Measurements from ENCODE around the gene TMEM145.

Gene TMEM145

DNA sequence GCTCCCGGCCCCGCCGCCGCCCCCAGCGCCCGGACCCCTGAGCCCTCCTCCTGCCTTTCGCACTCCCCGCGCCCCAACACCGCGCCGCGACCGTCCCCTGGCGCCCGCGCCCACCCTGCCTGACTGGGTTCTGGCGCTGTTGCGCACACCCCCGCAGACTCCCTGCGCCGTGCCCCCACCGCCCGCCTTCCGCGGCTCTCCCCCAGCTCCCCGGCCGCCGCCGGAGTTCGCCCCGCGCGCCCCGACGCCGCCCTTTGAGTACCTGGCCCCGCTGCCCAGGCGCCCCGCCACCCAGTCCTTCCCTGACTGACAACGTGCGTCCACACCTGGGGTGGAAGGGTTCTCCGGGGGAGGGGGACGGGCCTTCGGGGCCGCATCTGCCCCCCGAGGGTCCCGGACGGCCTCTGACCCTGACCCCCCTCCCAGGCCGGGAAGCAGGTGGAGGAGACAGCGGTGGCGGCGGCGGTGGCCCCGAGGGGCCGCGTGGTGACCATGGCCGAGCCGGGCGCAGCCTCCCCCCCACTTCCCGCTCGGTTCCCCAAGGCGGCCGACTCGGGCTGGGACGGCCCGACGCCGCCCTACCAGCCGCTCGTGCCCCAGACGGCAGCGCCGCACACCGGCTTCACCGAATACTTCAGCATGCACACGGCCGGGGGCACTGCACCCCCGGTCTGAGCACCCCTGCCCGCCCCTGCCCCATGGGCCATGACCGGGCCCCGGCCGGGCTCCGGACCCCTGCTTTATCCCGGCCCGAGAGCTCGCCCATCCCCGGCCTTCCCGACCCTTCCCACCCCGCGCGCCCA, 10.9 kb downstream of the TMEM145 start:
- Histone ChIP-seq H3K4me3 (ENCODE audit: insufficient read depth in 1 of 2, low read depth in 1 of 2, low read length in 2 of 2) (no peak overlapping the region), H3K4me1 (ENCODE audit: control insufficient read depth, insufficient read depth, low read depth, low read length) (peaks cover 29% of the 10 kb centered on the region), H2BK15ac (ENCODE audit: low read depth, poor library complexity, severe bottlenecking) (peak overlapping the region; percentile 74), H2BK120ac (ENCODE audit: low read depth, low read length) (no peak overlapping the region), H2BK5ac (ENCODE audit: low read depth, low read length, poor library complexity, severe bottlenecking) (no peak overlapping the region), H3K4me2 (ENCODE audit: low read length, poor library complexity, severe bottlenecking) (no peak overlapping the region), H3K9ac (ENCODE audit: low read length) (no peak overlapping the region), H3K23ac (ENCODE audit: low read length in 2 of 2) (peak overlapping the region in 1 of 2 experiments; percentile 51), H3K27me3 (ENCODE audit: control insufficient read depth in 1 of 2, insufficient read depth in 1 of 2, low read length in 2 of 2) (peaks cover 34 to 40% of the 10 kb centered on the region in 2 experiments), H3K27ac (ENCODE audit: low read length, poor library complexity, severe bottlenecking) (no peak overlapping the region), H2AFZ (ENCODE audit: low read depth, low read length) (no peak overlapping the region), H3K4ac (ENCODE audit: low read depth in 1 of 2, low read length in 2 of 2) (no peak overlapping the region), H3K18ac (ENCODE audit: low read depth in 1 of 2, low read length in 2 of 2) (no peak overlapping the region), H3K79me1 (replicated peaks; ENCODE audit: low read length, poor library complexity, severe bottlenecking) (peaks cover 30% of the 10 kb centered on the region), H2BK12ac (ENCODE audit: low read length in 2 of 2) (no peak overlapping the region), H2AK5ac (ENCODE audit: low read length, severe bottlenecking) (no peak overlapping the region), H3K14ac (ENCODE audit: low read length in 2 of 2) (no peak overlapping the region), H4K8ac (ENCODE audit: low read length) (peak overlapping the region; percentile 38), H4K91ac (ENCODE audit: low read length) (no peak overlapping the region), H3K36me3 (ENCODE audit: control insufficient read depth in 1 of 2, insufficient read depth in 2 of 2, low read depth in 1 of 2, low read length in 2 of 2) (no peaks in the 10 kb centered on the region), H3K9me3 (ENCODE audit: control insufficient read depth, low read length) (no peaks in the 10 kb centered on the region)
- 6% methylated on average over 58 of the region's 92 CpGs for WGBS
- no peak for DNase-seq

DNA sequence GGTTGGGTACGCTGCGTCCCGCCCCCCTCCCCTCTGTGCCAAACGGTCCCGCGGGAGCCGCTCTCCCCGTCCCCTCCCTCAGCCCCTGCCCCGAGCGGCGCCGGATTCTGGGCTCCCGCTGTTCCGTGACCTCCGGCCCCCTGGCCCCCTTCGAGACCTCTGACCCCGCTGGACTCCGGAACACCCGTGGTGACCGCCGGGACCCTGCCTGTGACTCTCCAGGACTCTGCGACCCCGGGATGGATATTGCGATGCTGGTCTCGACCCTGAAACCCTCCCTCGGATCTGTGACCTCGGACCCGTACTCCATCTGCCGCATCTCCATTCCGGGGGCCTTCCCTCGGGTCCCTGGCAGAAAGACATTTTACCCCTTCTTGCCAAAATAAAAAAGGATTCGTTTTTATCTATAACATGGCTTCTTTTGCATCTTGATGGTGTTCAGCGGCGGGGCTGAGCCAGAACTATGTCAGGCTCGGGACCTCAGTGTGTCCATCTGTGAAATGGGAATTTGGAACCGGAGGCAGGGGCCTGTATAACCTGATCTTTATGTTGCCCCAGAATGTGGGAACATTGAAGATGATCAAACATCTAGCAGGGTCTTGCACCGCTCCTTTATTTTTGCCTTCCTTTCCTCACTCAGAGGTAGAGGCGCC, 11.7 kb downstream of the TMEM145 start:
- WGBS, result 5% methylated on average over 33 of the region's 38 CpGs
- peaks cover 34 to 40% of the 10 kb centered on the region in 2 experiments for H3K27me3 ChIP-seq (ENCODE audit: control insufficient read depth in 1 of 2, insufficient read depth in 1 of 2, low read length in 2 of 2)
- H3K23ac ChIP-seq (ENCODE audit: low read length in 2 of 2), result peak overlapping the region in 1 of 2 experiments; percentile 74
- no peak overlapping the region for H3K14ac ChIP-seq (ENCODE audit: low read length in 2 of 2)
- H3K9me3 ChIP-seq (ENCODE audit: control insufficient read depth, low read length), result no peaks in the 10 kb centered on the region
- no peak overlapping the region for H2BK15ac ChIP-seq (ENCODE audit: low read depth, poor library complexity, severe bottlenecking)
- H3K9ac ChIP-seq (ENCODE audit: low read length), result peak overlapping the region; percentile 51
- no peak overlapping the region for H3K18ac ChIP-seq (ENCODE audit: low read depth in 1 of 2, low read length in 2 of 2)
- no peak overlapping the region for H2BK120ac ChIP-seq (ENCODE audit: low read depth, low read length)
- peaks cover 34% of the 10 kb centered on the region for H3K79me1 ChIP-seq (replicated peaks; ENCODE audit: low read length, poor library complexity, severe bottlenecking)
- no peak for DNase-seq
- peak overlapping the region in 1 of 2 experiments; percentile 42 for H3K4ac ChIP-seq (ENCODE audit: low read depth in 1 of 2, low read length in 2 of 2)
- peaks cover 29% of the 10 kb centered on the region for H3K4me1 ChIP-seq (ENCODE audit: control insufficient read depth, insufficient read depth, low read depth, low read length)
- H2AK5ac ChIP-seq (ENCODE audit: low read length, severe bottlenecking), result no peak overlapping the region
- H4K8ac ChIP-seq (ENCODE audit: low read length), result no peak overlapping the region
- no peaks in the 10 kb centered on the region for H3K36me3 ChIP-seq (ENCODE audit: control insufficient read depth in 1 of 2, insufficient read depth in 2 of 2, low read depth in 1 of 2, low read length in 2 of 2)
- H3K27ac ChIP-seq (ENCODE audit: low read length, poor library complexity, severe bottlenecking), result no peak overlapping the region
- H4K91ac ChIP-seq (ENCODE audit: low read length), result no peak overlapping the region
- no peak overlapping the region for H2BK12ac ChIP-seq (ENCODE audit: low read length in 2 of 2)
- H2BK5ac ChIP-seq (ENCODE audit: low read depth, low read length, poor library complexity, severe bottlenecking), result no peak overlapping the region
- H3K4me3 ChIP-seq (ENCODE audit: insufficient read depth in 1 of 2, low read depth in 1 of 2, low read length in 2 of 2), result peak overlapping the region in 1 of 2 experiments; percentile 58
- H3K4me2 ChIP-seq (ENCODE audit: low read length, poor library complexity, severe bottlenecking), result peak overlapping the region; percentile 47
- peak overlapping the region; percentile 46 for H2AFZ ChIP-seq (ENCODE audit: low read depth, low read length)

DNA sequence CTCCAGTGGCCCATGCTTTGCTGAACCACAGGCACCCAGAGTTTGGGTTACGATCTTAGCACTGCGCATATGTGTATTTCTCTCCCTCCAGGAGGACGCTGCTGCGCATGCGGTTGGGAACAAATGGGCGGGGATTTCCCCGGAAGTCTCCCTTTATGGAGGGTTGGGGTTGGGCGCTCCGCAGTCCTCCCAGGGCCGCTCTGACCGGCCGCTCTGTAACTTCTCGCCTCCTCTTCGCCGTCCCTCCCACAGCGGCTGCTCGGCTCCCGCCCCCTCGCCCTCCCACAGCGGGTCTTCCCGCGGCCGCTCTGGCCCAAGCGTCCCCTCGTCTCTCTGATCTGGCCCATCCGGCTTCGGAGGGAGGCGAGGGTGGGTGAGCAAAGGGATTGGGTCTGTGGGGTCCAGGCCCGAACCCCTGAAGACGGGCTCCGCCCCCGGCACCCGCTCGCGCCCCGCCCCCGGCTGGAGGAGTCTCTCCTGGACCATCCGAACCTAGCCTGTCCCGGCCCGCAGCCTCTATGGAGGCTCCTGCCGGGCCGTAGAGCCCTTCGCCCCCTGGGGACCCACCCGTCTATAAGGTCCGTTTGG, 12.3 kb downstream of the TMEM145 start, which contains the start of gene MEGF8:
Gene MEGF8 (plus strand): TSS at position 328 of the 588 bp plus-strand sequence. CDS start 609 bp downstream, outside the sequence.
- peak within 1 kb of the TSS in 1 of 2 experiments; percentile 43 for H3K4ac ChIP-seq (ENCODE audit: low read depth in 1 of 2, low read length in 2 of 2)
- no peak within 1 kb of the TSS for H3K27ac ChIP-seq (ENCODE audit: low read length, poor library complexity, severe bottlenecking)
- no peak within 1 kb of the TSS for H4K91ac ChIP-seq (ENCODE audit: low read length)
- no peaks in the 10 kb centered on the region for H3K36me3 ChIP-seq (ENCODE audit: control insufficient read depth in 1 of 2, insufficient read depth in 2 of 2, low read depth in 1 of 2, low read length in 2 of 2)
- H2BK12ac ChIP-seq (ENCODE audit: low read length in 2 of 2), result no peak within 1 kb of the TSS
- WGBS, result under 1% methylated on average over 30 of the region's 45 CpGs
- H2AK5ac ChIP-seq (ENCODE audit: low read length, severe bottlenecking), result no peak within 1 kb of the TSS
- H3K18ac ChIP-seq (ENCODE audit: low read depth in 1 of 2, low read length in 2 of 2), result peak within 1 kb of the TSS; percentile 51 to 71
- no peak within 1 kb of the TSS for H2BK5ac ChIP-seq (ENCODE audit: low read depth, low read length, poor library complexity, severe bottlenecking)
- peak within 1 kb of the TSS; percentile 95 for H3K4me2 ChIP-seq (ENCODE audit: low read length, poor library complexity, severe bottlenecking)
- peak within 1 kb of the TSS; percentile 59 for H2AFZ ChIP-seq (ENCODE audit: low read depth, low read length)
- H3K23ac ChIP-seq (ENCODE audit: low read length in 2 of 2), result peak within 1 kb of the TSS in 1 of 2 experiments; percentile 74
- peak within 1 kb of the TSS; percentile 94 for H3K9ac ChIP-seq (ENCODE audit: low read length)
- H3K4me1 ChIP-seq (ENCODE audit: control insufficient read depth, insufficient read depth, low read depth, low read length), result peaks cover 29% of the 10 kb centered on the region
- peak within 1 kb of the TSS; percentile 22 to 62 for H3K14ac ChIP-seq (ENCODE audit: low read length in 2 of 2)
- H3K27me3 ChIP-seq (ENCODE audit: control insufficient read depth in 1 of 2, insufficient read depth in 1 of 2, low read length in 2 of 2), result peaks cover 28 to 34% of the 10 kb centered on the region in 2 experiments
- peak within 1 kb of the TSS; percentile 92 for H4K8ac ChIP-seq (ENCODE audit: low read length)
- H3K79me1 ChIP-seq (replicated peaks; ENCODE audit: low read length, poor library complexity, severe bottlenecking), result peaks cover 38% of the 10 kb centered on the region
- peak within 1 kb of the TSS; percentile 57 for H2BK120ac ChIP-seq (ENCODE audit: low read depth, low read length)
- H3K9me3 ChIP-seq (ENCODE audit: control insufficient read depth, low read length), result no peaks in the 10 kb centered on the region
- H3K4me3 ChIP-seq (ENCODE audit: insufficient read depth in 1 of 2, low read depth in 1 of 2, low read length in 2 of 2), result peak within 1 kb of the TSS; percentile 79 to 95
- DNase-seq, result peak; percentile 99
- peak within 1 kb of the TSS; percentile 56 for H2BK15ac ChIP-seq (ENCODE audit: low read depth, poor library complexity, severe bottlenecking)
